H1 (cell line): Measurements from ENCODE around the gene TPRKB. TPM values are rescaled to one million over a fixed set of nuclear protein-coding genes. Genes with fewer than 3 reads are reported as not detected.

Source experiments
- CTCF ChIA-PET: fragments of 300-600 bp; sonication (Branson Sonifier 250); formaldehyde crosslinking; loops from one replicate; lab custom pipeline; 2021; ENCODE audit not compliant: partially characterized antibody; lab: Charles Lee
- POLR2A ChIA-PET: fragments of 300-600 bp; sonication (Branson Sonifier 250); formaldehyde crosslinking; loops from one replicate; lab custom pipeline; 2021; ENCODE audit warnings: inconsistent platforms; ENCODE audit not compliant: partially characterized antibody; lab: Charles Lee
- DNase-seq, 2 experiments: peaks; one replicate each; pipeline versions ENCODE4 v3.0.0 to v3.0.0-alpha.2; 2010 to 2022; ENCODE audit warnings: low spot score in 2 of 2, low read depth in 1 of 2, mixed read lengths in 1 of 2
- FAIRE-seq: peaks from 2 replicates; lab custom pipeline; 2011; peaks lifted over from hg19 to GRCh38; lab: Jason Lieb, UNC
- H2AFZ ChIP-seq: 2 replicates; pipeline ENCODE4 v1.8.1; 2012; ENCODE audit warnings: low read length, inconsistent platforms
- H2AK5ac ChIP-seq: 2 replicates; pipeline ENCODE4 v1.6.1; 2013; ENCODE audit warnings: low read depth, low read length
- H2BK120ac ChIP-seq: replicated peaks from 2 replicates; pipeline ENCODE3; 2013; ENCODE audit warnings: low read depth, low read length, inconsistent platforms
- H2BK12ac ChIP-seq: 2 replicates; pipeline ENCODE4 v1.6.1; 2013; ENCODE audit warnings: low read depth, low read length
- H2BK15ac ChIP-seq: 2 replicates; pipeline ENCODE4 v1.6.1; 2013; ENCODE audit warnings: low read length
- H2BK20ac ChIP-seq: 2 replicates; pipeline ENCODE4 v1.6.1; 2013; ENCODE audit warnings: low read length
- H2BK5ac ChIP-seq: 2 replicates; pipeline ENCODE4 v1.6.1; 2013; ENCODE audit warnings: low read depth, low read length
- H3K14ac ChIP-seq: 2 replicates; pipeline ENCODE4 v1.6.1; 2013; ENCODE audit warnings: inconsistent platforms; ENCODE audit not compliant: insufficient read length
- H3K18ac ChIP-seq: 2 replicates; pipeline ENCODE4 v1.6.1; 2013; ENCODE audit warnings: low read length; ENCODE audit errors: extremely low read depth
- H3K23ac ChIP-seq: 2 replicates; pipeline ENCODE4 v1.6.1; 2013; ENCODE audit warnings: inconsistent platforms; ENCODE audit not compliant: insufficient read length
- H3K23me2 ChIP-seq: 2 replicates; pipeline ENCODE4 v1.6.1; 2013; ENCODE audit warnings: low read depth, low read length
- H3K27ac ChIP-seq: 2 replicates; pipeline ENCODE4 v1.6.1; 2011; ENCODE audit warnings: low read depth, low read length, inconsistent platforms
- H3K27me3 ChIP-seq, 4 experiments: replicated peaks in 1 of 4; 1 replicate in 1 of 4; 2 replicates in 3 of 4; pipeline versions ENCODE4 v1.6.1 to v1.8.1; 2011 to 2013; ENCODE audit warnings: low read length in 3 of 4, mild to moderate bottlenecking in 3 of 4, inconsistent platforms in 2 of 4, mixed read lengths in 2 of 4, moderate library complexity in 1 of 4; ENCODE audit not compliant: control insufficient read depth in 3 of 4, insufficient read depth in 3 of 4; ENCODE audit errors: extremely low read depth in 1 of 4
- H3K36me3 ChIP-seq, 4 experiments: 2 replicates each; pipeline versions ENCODE4 v1.6.1 to v1.8.1; 2011 to 2013; ENCODE audit warnings: mild to moderate bottlenecking in 4 of 4, low read length in 3 of 4, moderate library complexity in 2 of 4, control low read depth in 1 of 4, inconsistent platforms in 1 of 4; ENCODE audit not compliant: insufficient read depth in 4 of 4, control insufficient read depth in 2 of 4
- H3K4ac ChIP-seq: replicated peaks from 2 replicates; pipeline ENCODE3; 2013; ENCODE audit warnings: low read length, low read depth, mixed read lengths, inconsistent platforms; ENCODE audit not compliant: insufficient read length
- H3K4me1 ChIP-seq, 4 experiments: replicated peaks in 1 of 4; 1 replicate in 1 of 4; 2 replicates in 3 of 4; pipeline versions ENCODE4 v1.6.1 to v1.8.1; 2011 to 2013; ENCODE audit warnings: low read length in 3 of 4, inconsistent platforms in 2 of 4, mixed read lengths in 1 of 4; ENCODE audit not compliant: insufficient read depth in 4 of 4, control insufficient read depth in 3 of 4
- H3K4me2 ChIP-seq, 2 experiments: 2 replicates each; pipeline versions ENCODE4 v1.6.1 to v1.8.1; 2011 to 2013; ENCODE audit warnings: low read depth in 2 of 2, low read length in 2 of 2, control low read depth in 1 of 2, inconsistent platforms in 1 of 2, mild to moderate bottlenecking in 1 of 2; ENCODE audit not compliant: insufficient read depth in 1 of 2
- H3K4me3 ChIP-seq, 4 experiments: fragments of 200-600, 300-600 bp in 1 of 4; sonication (generic), shearing (Covaris generic), sonication (Bioruptor Twin) in 1 of 4; 2 replicates each; pipeline versions ENCODE4 v1.5.1 to v1.8.1; 2011 to 2016; ENCODE audit warnings: low read length in 4 of 4, low read depth in 3 of 4, control low read depth in 2 of 4, inconsistent platforms in 2 of 4, mild to moderate bottlenecking in 2 of 4, mixed read lengths in 1 of 4, moderate library complexity in 1 of 4; ENCODE audit not compliant: insufficient read depth in 2 of 4; ENCODE audit errors: extremely low read depth in 1 of 4
- H3K56ac ChIP-seq: replicated peaks from 2 replicates; pipeline ENCODE3; 2013; ENCODE audit warnings: low read depth, mild to moderate bottlenecking, mixed read lengths, low read length, inconsistent platforms; ENCODE audit not compliant: insufficient read length
- H3K79me1 ChIP-seq: 2 replicates; pipeline ENCODE4 v1.6.1; 2013; ENCODE audit warnings: low read depth, low read length, control low read depth
- H3K79me2 ChIP-seq, 2 experiments: 2 replicates each; pipeline versions ENCODE4 v1.6.1 to v1.8.1; 2012 to 2013; ENCODE audit warnings: low read length in 2 of 2, mild to moderate bottlenecking in 2 of 2, inconsistent platforms in 1 of 2; ENCODE audit not compliant: insufficient read depth in 2 of 2, control insufficient read depth in 1 of 2
- H3K9ac ChIP-seq, 4 experiments: replicated peaks in 1 of 4; 1 replicate in 1 of 4; 2 replicates in 3 of 4; pipeline versions ENCODE4 v1.6.1 to v1.8.1; 2011 to 2013; ENCODE audit warnings: low read depth in 3 of 4, low read length in 3 of 4, control low read depth in 2 of 4, mild to moderate bottlenecking in 2 of 4, moderate library complexity in 2 of 4, inconsistent platforms in 1 of 4; ENCODE audit errors: extremely low read depth in 1 of 4
- H3K9me3 ChIP-seq, 2 experiments: 2 replicates each; pipeline versions ENCODE4 v1.6.1 to v1.8.1; 2012 to 2013; ENCODE audit warnings: mild to moderate bottlenecking in 2 of 2, moderate library complexity in 2 of 2, control low read depth in 1 of 2, inconsistent platforms in 1 of 2, low read depth in 1 of 2, low read length in 1 of 2, mixed read lengths in 1 of 2; ENCODE audit not compliant: insufficient read depth in 2 of 2
- H4K20me1 ChIP-seq, 2 experiments: replicated peaks in 1 of 2; 2 replicates each; pipeline versions ENCODE3 to v1.8.1; 2011 to 2013; ENCODE audit warnings: inconsistent platforms in 2 of 2, low read length in 2 of 2, mild to moderate bottlenecking in 1 of 2; ENCODE audit not compliant: insufficient read depth in 2 of 2, control insufficient read depth in 1 of 2
- H4K5ac ChIP-seq: 2 replicates; pipeline ENCODE4 v1.6.1; 2013; ENCODE audit warnings: low read length, low read depth, mixed read lengths, inconsistent platforms; ENCODE audit not compliant: insufficient read length
- H4K8ac ChIP-seq: 2 replicates; pipeline ENCODE4 v1.8.0; 2013; ENCODE audit warnings: mild to moderate bottlenecking, moderate library complexity, low read length, inconsistent platforms; ENCODE audit not compliant: insufficient read depth; ENCODE audit errors: extremely low read depth
- H4K91ac ChIP-seq: replicated peaks from 2 replicates; pipeline ENCODE3; 2013; ENCODE audit warnings: low read length, mixed read lengths, inconsistent platforms; ENCODE audit not compliant: insufficient read length
- BCL11A ChIP-seq, 2 experiments: IDR thresholded peaks; one replicate each; pipeline ENCODE4 v1.6.1; 2011; ENCODE audit warnings: low read depth in 2 of 2, low read length in 2 of 2, mild to moderate bottlenecking in 2 of 2
- CBX8 ChIP-seq: fragments of 300-800, 300-1000 bp; sonication (generic); IDR thresholded peaks from 2 replicates; pipeline ENCODE4 v1.7.1; 2016; ENCODE audit warnings: low read depth, low read length, borderline replicate concordance
- CTCF ChIP-seq, 3 experiments: IDR thresholded peaks; 1 replicate in 2 of 3; 2 replicates in 1 of 3; pipeline versions ENCODE4 v1.5.1 to v1.6.1; 2011; ENCODE audit warnings: low read length in 3 of 3, mild to moderate bottlenecking in 3 of 3, inconsistent platforms in 2 of 3, low read depth in 1 of 3, moderate library complexity in 1 of 3; ENCODE audit not compliant: insufficient read depth in 1 of 3; ENCODE audit errors: control extremely low read depth in 1 of 3
- EP300 ChIP-seq, 2 experiments: IDR thresholded peaks; 1 replicate in 1 of 2; 2 replicates in 1 of 2; pipeline ENCODE4 v1.6.1; 2011 to 2012; ENCODE audit warnings: low read depth in 2 of 2, low read length in 2 of 2, mild to moderate bottlenecking in 2 of 2, borderline replicate concordance in 1 of 2, inconsistent platforms in 1 of 2, moderate library complexity in 1 of 2
- GABPA ChIP-seq: IDR thresholded peaks from 2 replicates; pipeline ENCODE4 v1.6.1; 2011; ENCODE audit warnings: mild to moderate bottlenecking, low read length, moderate library complexity, borderline replicate concordance; ENCODE audit not compliant: insufficient read depth
- JUN ChIP-seq: IDR thresholded peaks from 2 replicates; pipeline ENCODE4 v1.6.1; 2011; ENCODE audit warnings: low read depth, mild to moderate bottlenecking, improper control_type of control experiment, low read length
- KDM1A ChIP-seq: fragments of 200-600, 300-600 bp; sonication (generic); IDR thresholded peaks from 2 replicates; pipeline ENCODE4 v1.7.1; 2016; ENCODE audit warnings: mild to moderate bottlenecking, low read length, borderline replicate concordance
- RBBP5 ChIP-seq: IDR thresholded peaks from 2 replicates; pipeline ENCODE4 v1.7.1; 2012; ENCODE audit warnings: low read depth, mild to moderate bottlenecking, inconsistent platforms, low read length, moderate library complexity, borderline replicate concordance
- TAF1 ChIP-seq: IDR thresholded peaks from 2 replicates; pipeline ENCODE4 v1.6.1; 2011; ENCODE audit warnings: mild to moderate bottlenecking, low read depth, low read length
- TCF12 ChIP-seq: IDR thresholded peaks from 2 replicates; pipeline ENCODE4 v1.6.1; 2011; ENCODE audit warnings: low read depth, mild to moderate bottlenecking, low read length
- WGBS, 2 experiments: shearing (Covaris generic) in 1 of 2; methylation state at CpG; one replicate each; pipeline versions ENCODE4 v1.1.6 to v1.1.7; 2013 to 2015; ENCODE audit warnings: low lambda C conversion rate in 2 of 2, mixed read lengths in 2 of 2, inconsistent platforms in 1 of 2, low coverage in 1 of 2, missing lambda C conversion rate in 1 of 2; ENCODE audit not compliant: insufficient replicate concordance in 2 of 2, insufficient coverage in 1 of 2, insufficient read length in 1 of 2; ENCODE audit errors: extremely low coverage in 1 of 2, missing lambda C conversion rate in 1 of 2; 5-methylcytosine and 5-hydroxymethylcytosine counted together
- polyA plus RNA-seq, 7 experiments: library from polyadenylated mRNA; depleted of rRNA in 3 of 7; stranded (reverse) in 5 of 7; unstranded in 2 of 7; fragments of >200 nt in 5 of 7; fragments of 200-250 nt in 2 of 7; gene quantifications; 1 replicate in 5 of 7; 2 replicates in 1 of 7; 4 replicates in 1 of 7; pipeline versions ENCODE4 v1.2.1 to v1.2.3, GENCODE V29; 2011 to 2013; ENCODE audit warnings: missing spikeins in 2 of 7, mixed read lengths in 2 of 7
- total RNA-seq: library from RNA; stranded (reverse); fragmentation: NEBNext Ultra II Directional; extraction: Animal tissue kit (Norgen Biotek cat#: 25700); gene quantifications from 2 replicates; pipeline ENCODE4 v1.2.1, GENCODE V29; 2021

Gene TPRKB
- total and polyA plus RNA-seq, 2 of the 8 experiments (the other 6 are each of a cell fraction or from before 2014, with no cell fraction given): 40.3 to 41.6 TPM

GRCh38 chr2:73736378-73736777, 767 bp downstream of the TPRKB start:
- Histone ChIP-seq H3K56ac (no peak overlapping the region), H4K91ac (no peak overlapping the region), H3K79me2 (peaks cover 0 to 9% of the 10 kb centered on the region in 2 experiments; a peak in 2 of 4 replicates), H4K20me1 (no peaks in the 10 kb centered on the region), H3K23ac (no peak overlapping the region), H2AFZ (peak overlapping the region; percentile 82; the same call in 1 of the 2 replicates), H3K4ac (no peak overlapping the region), H3K4me1 (peaks cover 0 to 4% (median 1%) of the 10 kb centered on the region in 4 experiments; a peak in 2 of 7 replicates), H3K18ac (no peak overlapping the region), H2BK120ac (no peak overlapping the region), H2BK12ac (no peak overlapping the region), H3K79me1 (no peaks in the 10 kb centered on the region), H3K9me3 (peaks cover 2 to 9% of the 10 kb centered on the region in 2 experiments; a peak in 3 of 4 replicates), H2BK15ac (no peak overlapping the region), H4K8ac (no peak overlapping the region; the same call in 1 of the 2 replicates), H4K5ac (peak overlapping the region; percentile 22), H3K4me2 (peak overlapping the region; percentile 84 to 98), H3K9ac (peak overlapping the region in 3 of 4 experiments; percentile 9 to 89 (median 54); a peak in 5 of 7 replicates), H2BK20ac (no peak overlapping the region), H3K23me2 (peaks cover 6% of the 10 kb centered on the region; the same call in 1 of the 2 replicates), H3K14ac (no peak overlapping the region), H3K27ac (no peak overlapping the region), H3K4me3 (peak overlapping the region; percentile 68 to 98 (median 94)), H2BK5ac (no peak overlapping the region), H3K36me3 (peaks cover 2 to 16% (median 4%) of the 10 kb centered on the region in 4 experiments; a peak in 4 of 8 replicates), H2AK5ac (no peak overlapping the region), H3K27me3 (peaks cover 11 to 29% (median 23%) of the 10 kb centered on the region in 4 experiments)
- POLR2A ChIA-PET: interaction anchor here (1.0 to 1.5 kb wide), 6 partner anchors 9 to 101 kb away, joined by 3 to 7 read pairs (median 3); partner anchors contain the start of gene STAMBP
- CTCF ChIA-PET: interaction anchor here (1.1 to 1.3 kb wide), 2 partner anchors 18 to 78 kb away, joined by 3 read pairs; no protein-coding TSS in a partner anchor
- FAIRE-seq (no peak), DNase-seq (no peak)
- 39% methylated on average over 8 of the region's 8 CpGs; no CpG with 5 or more reads in 1 of the 2 experiments for WGBS, 2 experiments
- TF ChIP-seq KDM1A (no peak), TCF12 (no peak), TAF1 (no peak), BCL11A (IDR thresholded peaks at IDR 0.05; ENCODE audit: low read depth in 2 of 2, low read length in 2 of 2) (no peak), GABPA (no peak), JUN (no peak), EP300 (IDR thresholded peaks at IDR 0.05; ENCODE audit: borderline replicate concordance in 1 of 2, low read depth in 2 of 2, low read length in 2 of 2) (no peak), RBBP5 (no peak), CTCF (IDR thresholded peaks at IDR 0.05; ENCODE audit: control extremely low read depth in 1 of 3, insufficient read depth in 1 of 3, low read depth in 1 of 3, low read length in 3 of 3) (no peak), CBX8 (no peak)
